B cell (primary cell): ENCODE data around the gene DUSP15. TPM values are rescaled to one million over a fixed set of nuclear protein-coding genes. Genes with fewer than 3 reads are reported as not detected.

Experiments
- ATAC-seq: fragments of 200-7000 bp; cut with Tn5 transposase; one replicate; pipeline ENCODE4 v1.10.0; 2021; ENCODE audit warnings: low read depth, mild to moderate bottlenecking, moderate number of reproducible peaks, moderate library complexity
- CTCF ChIA-PET: fragments of 350-600 bp; sonication (Branson Sonifier 250); formaldehyde crosslinking; loops from one replicate; lab custom pipeline; 2021; ENCODE audit warnings: antibody characterized with exemption, inconsistent platforms; lab: Charles Lee
- POLR2A ChIA-PET: fragments of 350-600 bp; sonication (Branson Sonifier 250); formaldehyde crosslinking; loops from one replicate; lab custom pipeline; 2021; ENCODE audit warnings: antibody characterized with exemption; lab: Charles Lee
- DNase-seq: peaks from one replicate; pipeline ENCODE4 v3.0.0; 2013
- H2AFZ ChIP-seq: 2 replicates; pipeline ENCODE4 v1.6.1; 2012; ENCODE audit warnings: mild to moderate bottlenecking, low read depth, low read length; ENCODE audit not compliant: insufficient read depth, poor library complexity, severe bottlenecking
- H3K27ac ChIP-seq, 2 donors: 1 replicate in 1 of 2; 2 replicates in 1 of 2; pipeline ENCODE4 v1.5.1; 2012 to 2013; ENCODE audit warnings: low read length in 2 of 2, mild to moderate bottlenecking in 2 of 2, moderate library complexity in 1 of 2
- H3K27me3 ChIP-seq, 4 experiments: fragments of 200-600 bp in 1 of 4; sonication (generic) in 1 of 4; replicated peaks in 1 of 4; 1 replicate in 2 of 4; 2 replicates in 2 of 4; pipeline versions ENCODE4 v1.6.1 to v1.7.0; 2013 to 2016; ENCODE audit warnings: low read length in 3 of 4, mild to moderate bottlenecking in 2 of 4, mixed read lengths in 1 of 4, moderate library complexity in 1 of 4; ENCODE audit not compliant: insufficient read depth in 4 of 4, control insufficient read depth in 3 of 4; ENCODE audit errors: control extremely low read depth in 1 of 4
- H3K36me3 ChIP-seq, 2 experiments: replicated peaks in 1 of 2; 1 replicate in 1 of 2; 2 replicates in 1 of 2; pipeline versions ENCODE4 v1.6.1 to v1.7.1; 2013; ENCODE audit warnings: low read length in 1 of 2; ENCODE audit not compliant: insufficient read depth in 2 of 2, control insufficient read depth in 1 of 2; ENCODE audit errors: control extremely low read depth in 1 of 2, extremely low read depth in 1 of 2
- H3K4me1 ChIP-seq, 2 donors: fragments of 200-600 bp in 1 of 2; sonication (generic) in 1 of 2; 1 replicate in 1 of 2; 2 replicates in 1 of 2; pipeline versions ENCODE4 v1.5.1 to v1.6.1; 2013 to 2017; ENCODE audit warnings: low read length in 2 of 2; ENCODE audit not compliant: control insufficient read depth in 2 of 2, insufficient read depth in 2 of 2
- H3K4me2 ChIP-seq: replicated peaks from 2 replicates; pipeline ENCODE3; 2012; ENCODE audit warnings: mild to moderate bottlenecking, low read depth, low read length; ENCODE audit not compliant: poor library complexity, severe bottlenecking
- H3K4me3 ChIP-seq, 5 experiments: fragments of 200-600 bp in 1 of 5; sonication (generic) in 1 of 5; 1 replicate in 3 of 5; 2 replicates in 2 of 5; pipeline versions ENCODE4 v1.5.1 to v1.7.0; 2011 to 2016; ENCODE audit warnings: low read length in 4 of 5, mild to moderate bottlenecking in 4 of 5, low read depth in 2 of 5, control low read depth in 1 of 5, moderate library complexity in 1 of 5; ENCODE audit not compliant: insufficient read depth in 1 of 5; ENCODE audit errors: control extremely low read depth in 1 of 5, extremely low read depth in 1 of 5
- H3K79me2 ChIP-seq: fragments of 200-600 bp; sonication (generic); one replicate; pipeline ENCODE4 v1.6.0; 2016; ENCODE audit warnings: low read length; ENCODE audit not compliant: control insufficient read depth, insufficient read depth
- H3K9ac ChIP-seq: fragments of 200-600 bp; sonication (generic); 2 replicates; pipeline ENCODE4 v1.6.1; 2017; ENCODE audit warnings: mild to moderate bottlenecking, low read length, moderate library complexity
- H3K9me3 ChIP-seq, 3 donors: one replicate each; pipeline versions ENCODE4 v1.6.1 to v1.7.1; 2013; ENCODE audit warnings: low read length in 2 of 3; ENCODE audit not compliant: control insufficient read depth in 2 of 3, insufficient read depth in 1 of 3; ENCODE audit errors: control extremely low read depth in 1 of 3
- H4K20me1 ChIP-seq: 2 replicates; pipeline ENCODE4 v1.6.0; 2012; ENCODE audit warnings: mild to moderate bottlenecking, low read length; ENCODE audit not compliant: insufficient read depth, control insufficient read depth, poor library complexity, severe bottlenecking
- H3K27ac Mint-ChIP-seq: one replicate; pipeline ENCODE4 v1.8.0; 2021; ENCODE audit warnings: mixed read lengths
- H3K27me3 Mint-ChIP-seq: one replicate; pipeline ENCODE4 v1.8.0; 2021; ENCODE audit warnings: mixed read lengths
- H3K4me1 Mint-ChIP-seq: one replicate; pipeline ENCODE4 v1.8.0; 2021; ENCODE audit warnings: mixed read lengths
- H3K4me3 Mint-ChIP-seq: one replicate; pipeline ENCODE4 v1.8.0; 2021; ENCODE audit warnings: mixed read lengths
- H3K9me3 Mint-ChIP-seq: one replicate; pipeline ENCODE4 v1.8.0; 2022; ENCODE audit warnings: mixed read lengths; ENCODE audit not compliant: insufficient read depth
- EZH2 ChIP-seq: IDR thresholded peaks from 2 replicates; pipeline ENCODE4 v1.6.1; 2012; ENCODE audit warnings: borderline replicate concordance, low read depth, mild to moderate bottlenecking, moderate library complexity, low read length; ENCODE audit not compliant: insufficient read depth, poor library complexity, severe bottlenecking
- WGBS: methylation state at CpG from one replicate; pipeline ENCODE4 v1.1.5; 2013; ENCODE audit warnings: missing lambda C conversion rate; ENCODE audit not compliant: insufficient coverage; 5-methylcytosine and 5-hydroxymethylcytosine counted together
- intact Hi-C: fragments of 100-400 bp; cut with micrococcal nuclease; formaldehyde crosslinking; loops from one replicate; pipeline ENCODE4 v1.10.0; 2022
- polyA plus RNA-seq: library from polyadenylated mRNA; depleted of rRNA; stranded (reverse); fragments of >200 nt; gene quantifications from 2 replicates; pipeline ENCODE4 v1.2.3, GENCODE V29; 2012
- total RNA-seq, 2 donors: library from RNA; stranded (reverse); fragments of 120-200 nt in 1 of 2; gene quantifications; 1 replicate in 1 of 2; 2 replicates in 1 of 2; pipeline versions ENCODE4 v1.2.3 to v1.2.4, GENCODE V29; 2013 to 2022
- TF ChIP-seq, protein P1 (sequence below): fragments of 200-600 bp; IDR thresholded peaks from one replicate; pipeline ENCODE4 v1.8.0; 2022; ENCODE audit warnings: antibody characterized with exemption, mild to moderate bottlenecking

The DUSP15 gene
- total and polyA plus RNA-seq, 2 donors (not counting 1 experiment from before 2014, with no cell fraction given): 0.78 to 3.3 TPM

- H3K9ac ChIP-seq: no peak overlapping the region
- intact Hi-C loops: no loop called here
- no peaks in the 10 kb centered on the region for H3K27me3 Mint-ChIP-seq
- no peaks in the 10 kb centered on the region for H4K20me1 ChIP-seq
- H3K4me2 ChIP-seq: no peak overlapping the region
- no peak overlapping the region for H3K27ac ChIP-seq
- no peak overlapping the region for H2AFZ ChIP-seq
- H3K4me1 Mint-ChIP-seq: peaks cover 17% of the 10 kb centered on the region
- H3K9me3 Mint-ChIP-seq: no peaks in the 10 kb centered on the region
- CTCF ChIA-PET: interaction anchor here (1.1 to 2.6 kb wide), 4 partner anchors 12 to 197 kb away, joined by 4 to 9 read pairs (median 4); no protein-coding TSS in a partner anchor
- peaks cover 0 to 3% (median 0%) of the 10 kb centered on the region in 4 experiments for H3K27me3 ChIP-seq
- ATAC-seq (no peak), DNase-seq (no peak)
- 78% methylated on average over 3 of the region's 9 CpGs for WGBS
- no peaks in the 10 kb centered on the region for H3K36me3 ChIP-seq
- H3K4me3 Mint-ChIP-seq: no peak overlapping the region
- POLR2A ChIA-PET: no interaction called here
- TF ChIP-seq EZH2: no peak
- TF ChIP-seq, protein P1, sequence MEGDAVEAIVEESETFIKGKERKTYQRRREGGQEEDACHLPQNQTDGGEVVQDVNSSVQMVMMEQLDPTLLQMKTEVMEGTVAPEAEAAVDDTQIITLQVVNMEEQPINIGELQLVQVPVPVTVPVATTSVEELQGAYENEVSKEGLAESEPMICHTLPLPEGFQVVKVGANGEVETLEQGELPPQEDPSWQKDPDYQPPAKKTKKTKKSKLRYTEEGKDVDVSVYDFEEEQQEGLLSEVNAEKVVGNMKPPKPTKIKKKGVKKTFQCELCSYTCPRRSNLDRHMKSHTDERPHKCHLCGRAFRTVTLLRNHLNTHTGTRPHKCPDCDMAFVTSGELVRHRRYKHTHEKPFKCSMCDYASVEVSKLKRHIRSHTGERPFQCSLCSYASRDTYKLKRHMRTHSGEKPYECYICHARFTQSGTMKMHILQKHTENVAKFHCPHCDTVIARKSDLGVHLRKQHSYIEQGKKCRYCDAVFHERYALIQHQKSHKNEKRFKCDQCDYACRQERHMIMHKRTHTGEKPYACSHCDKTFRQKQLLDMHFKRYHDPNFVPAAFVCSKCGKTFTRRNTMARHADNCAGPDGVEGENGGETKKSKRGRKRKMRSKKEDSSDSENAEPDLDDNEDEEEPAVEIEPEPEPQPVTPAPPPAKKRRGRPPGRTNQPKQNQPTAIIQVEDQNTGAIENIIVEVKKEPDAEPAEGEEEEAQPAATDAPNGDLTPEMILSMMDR: no peak
- no peak overlapping the region for H3K27ac Mint-ChIP-seq
- peaks cover 8 to 18% of the 10 kb centered on the region in 2 donors for H3K4me1 ChIP-seq
- H3K79me2 ChIP-seq: no peaks in the 10 kb centered on the region
- H3K4me3 ChIP-seq: no peak overlapping the region
- no peaks in the 10 kb centered on the region for H3K9me3 ChIP-seq
These were observed 31.6 kb downstream of the DUSP15 start for GRCh38 chr20:31838646-31839292.

DNA sequence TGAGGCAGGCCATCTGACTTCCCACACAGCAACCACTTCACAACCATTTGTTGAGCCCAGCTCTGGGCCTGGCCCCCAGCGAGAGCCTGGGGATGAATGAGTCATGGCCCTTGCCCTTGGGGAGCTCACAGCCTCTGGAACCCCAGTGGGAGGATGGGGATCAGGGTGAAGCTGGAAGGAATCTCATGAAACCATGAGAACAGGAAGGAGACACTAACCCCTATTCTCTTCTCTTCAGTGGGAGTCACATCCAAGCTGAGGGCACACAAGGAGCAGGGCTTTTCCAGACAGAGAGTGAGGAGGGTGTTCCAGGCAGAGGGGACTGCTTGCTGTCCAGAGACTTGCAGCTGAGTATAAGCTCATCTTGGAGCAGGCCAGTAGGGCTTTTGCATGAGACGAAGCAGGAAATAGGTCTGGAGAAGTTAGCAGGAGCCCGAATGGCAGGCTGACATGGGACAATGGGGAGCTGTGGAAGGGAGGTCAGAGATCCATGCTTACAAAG, 32.4 kb downstream of the DUSP15 start:
- Mint-ChIP-seq H3K4me3 (no peak overlapping the region), H3K4me1 (peaks cover 13% of the 10 kb centered on the region), H3K9me3 (no peaks in the 10 kb centered on the region), H3K27me3 (no peaks in the 10 kb centered on the region), H3K27ac (no peak overlapping the region)
- H2AFZ ChIP-seq: no peak overlapping the region
- WGBS: 82% methylated on average over 3 of the region's 3 CpGs
- H3K4me2 ChIP-seq: no peak overlapping the region
- no peaks in the 10 kb centered on the region for H4K20me1 ChIP-seq
- H3K9me3 ChIP-seq: no peaks in the 10 kb centered on the region
- no peak overlapping the region for H3K4me3 ChIP-seq
- peaks cover 8 to 16% of the 10 kb centered on the region in 2 donors for H3K4me1 ChIP-seq
- H3K27ac ChIP-seq: no peak overlapping the region
- ChIA-PET CTCF (interaction anchor here (1.1 to 2.6 kb wide), 6 partner anchors 9 to 198 kb away, joined by 4 to 13 read pairs (median 4); no protein-coding TSS in a partner anchor), POLR2A (no interaction called here)
- ATAC-seq: no peak
- H3K27me3 ChIP-seq: peaks cover 0 to 3% (median 0%) of the 10 kb centered on the region in 4 experiments
- H3K79me2 ChIP-seq: no peaks in the 10 kb centered on the region
- no peak for DNase-seq
- intact Hi-C loops: no loop called here
- no peak for TF ChIP-seq EZH2
- no peak overlapping the region for H3K9ac ChIP-seq
- no peaks in the 10 kb centered on the region for H3K36me3 ChIP-seq
